GM12875 (cell line): ENCODE measurements around the gene HMG20A.
A peak's percentile ranks its signal among the peaks of the same experiment; 100 is the strongest.

Experiments used
- H3K4me3 ChIP-seq: one replicate; pipeline ENCODE4 v1.5.1; 2011; ENCODE audit warnings: low read depth, low read length, control low read depth
- CTCF ChIP-seq: IDR thresholded peaks from 2 replicates; pipeline ENCODE4 v1.5.1; 2011; ENCODE audit warnings: low read depth, mild to moderate bottlenecking, control low read depth, inconsistent platforms, low read length, moderate library complexity, borderline replicate concordance; ENCODE audit not compliant: insufficient read depth

The HMG20A gene

GRCh38 chr15:77420610-77421369 is at the start of gene HMG20A:
Gene HMG20A, plus strand, starts transcription at chr15:77420888. Its CDS starts 37,520 bp downstream, at chr15:77458408.
- no peak for TF ChIP-seq CTCF

DNA sequence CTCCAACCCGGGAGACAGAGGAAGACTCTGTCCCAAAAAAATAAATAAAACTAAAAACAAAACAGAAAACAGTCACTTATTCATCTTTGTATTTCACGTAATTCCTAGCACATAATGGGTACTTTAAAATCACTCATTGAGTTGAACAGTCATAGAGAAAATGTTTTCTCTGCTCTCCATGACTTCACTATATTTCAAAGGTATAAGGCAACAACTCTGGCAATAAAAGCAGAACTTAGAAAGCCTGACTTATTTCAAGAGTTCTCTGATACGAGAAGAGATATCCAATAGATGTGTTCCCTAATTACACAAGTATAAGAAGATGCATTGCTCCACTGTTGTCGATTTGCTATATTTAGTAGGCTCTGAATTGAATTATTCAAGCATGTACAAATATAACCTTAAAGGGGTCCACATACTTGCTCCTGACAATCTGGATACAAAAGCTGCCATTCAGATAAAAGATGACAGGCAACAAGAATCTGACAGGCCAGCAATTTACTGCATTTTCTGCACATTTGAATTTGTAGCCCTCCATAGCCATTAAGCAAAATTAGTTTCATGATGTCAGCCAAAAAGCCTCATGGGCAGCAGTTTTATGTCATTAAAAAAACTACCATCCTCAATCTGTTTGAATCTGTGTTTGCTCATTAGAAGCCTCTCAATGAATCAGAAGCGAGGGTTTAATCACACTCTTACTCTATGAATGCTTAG is 48.7 kb upstream of the HMG20A start:
- TF ChIP-seq CTCF: no peak

More at GRCh38 chr15:77420610-77421369, at the start of gene HMG20A:
- H3K4me3 ChIP-seq: peak within 1 kb of the TSS; percentile 93

DNA sequence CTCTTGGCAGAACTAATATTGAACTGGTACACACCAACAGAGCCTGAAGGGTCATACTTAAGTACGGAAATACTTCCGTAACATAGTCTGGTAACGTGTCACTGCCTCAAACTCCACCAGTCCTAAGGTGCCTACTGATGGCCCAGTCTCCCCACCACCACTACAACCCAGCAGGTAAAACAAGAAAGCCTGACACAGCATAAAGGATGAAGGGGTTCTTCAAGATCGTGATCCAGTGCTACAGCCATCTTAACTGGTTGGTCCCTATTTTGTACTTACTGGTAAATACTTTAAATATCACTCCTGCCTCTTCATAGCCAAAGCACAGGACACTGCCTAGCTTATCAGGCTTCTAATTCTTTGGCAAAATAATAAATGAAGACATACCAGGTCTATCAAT is 47.2 kb upstream of the HMG20A start:
- no peak overlapping the region for H3K4me3 ChIP-seq
- no peak for TF ChIP-seq CTCF

More for the DNA sequence above, 48.7 kb upstream of the HMG20A start:
- no peak overlapping the region for H3K4me3 ChIP-seq

GRCh38 chr15:77375133-77375532 is 45.6 kb upstream of the HMG20A start:
- no peak for TF ChIP-seq CTCF
- H3K4me3 ChIP-seq: no peak overlapping the region

DNA sequence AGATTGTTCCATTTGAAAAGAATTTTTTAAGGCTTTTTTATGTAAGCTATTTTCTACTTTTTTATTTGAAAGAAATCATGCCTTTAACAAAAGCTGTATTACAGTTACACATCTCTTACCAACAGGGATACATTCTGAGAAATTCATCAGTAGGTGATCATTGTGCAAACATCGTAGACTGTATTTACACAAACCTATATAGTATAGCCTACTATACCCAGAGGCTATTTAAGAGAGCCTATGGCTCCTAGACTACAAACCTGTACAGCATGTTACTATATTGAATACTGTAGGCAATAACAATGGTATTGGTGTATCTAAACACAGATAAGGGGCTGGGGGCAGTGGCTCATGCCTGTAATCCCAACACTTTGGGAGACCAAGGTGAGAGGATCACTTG is 43.9 kb upstream of the HMG20A start:
- TF ChIP-seq CTCF: no peak
- H3K4me3 ChIP-seq: no peak overlapping the region

GRCh38 chr15:77380033-77380432 is 40.7 kb upstream of the HMG20A start:
- no peak overlapping the region for H3K4me3 ChIP-seq
- TF ChIP-seq CTCF: no peak
